Esophagus squamous epithelium (tissue), 5 donors: ENCODE data around the gene NOS1. TPM values are rescaled to one million over a fixed set of nuclear protein-coding genes. Genes with fewer than 3 reads are reported as not detected.
"Not testable (repeated sequence)": the region's sequence is repeated elsewhere in the genome, so short reads cannot be mapped to it uniquely, and the experiment has no call there.

Experiments
- DNase-seq: peaks from one replicate; lab custom pipeline; 2025; lab: John Stamatoyannopoulos, UW
- H3K27ac ChIP-seq, 4 donors: fragments of 200-600 bp; sonication (generic); one replicate each; pipeline ENCODE4 v1.5.1; 2016 to 2019; ENCODE audit warnings: mild to moderate bottlenecking in 1 of 4
- H3K27me3 ChIP-seq, 4 donors: fragments of 200-600 bp; sonication (generic); 1 replicate in 3 of 4; 2 replicates in 1 of 4; pipeline versions ENCODE4 v1.5.1 to v1.6.0; 2017 to 2021; ENCODE audit warnings: antibody characterized with exemption in 1 of 4
- H3K36me3 ChIP-seq, 3 donors: fragments of 200-600 bp; sonication (generic); one replicate each; pipeline ENCODE4 v1.5.1; 2016 to 2019
- H3K4me1 ChIP-seq, 3 donors: fragments of 200-600 bp; sonication (generic); one replicate each; pipeline ENCODE4 v1.5.1; 2017 to 2019
- H3K4me3 ChIP-seq, 4 donors: fragments of 200-600 bp; sonication (generic); 1 replicate in 3 of 4; 2 replicates in 1 of 4; pipeline ENCODE4 v1.5.1; 2016 to 2019; ENCODE audit warnings: mild to moderate bottlenecking in 2 of 4, moderate library complexity in 1 of 4
- H3K9me3 ChIP-seq, 3 donors: fragments of 200-600 bp; sonication (generic); one replicate each; pipeline ENCODE4 v1.5.1; 2016 to 2019
- POLR2A ChIP-seq, 4 donors: fragments of 450-650 bp; IDR thresholded peaks; one replicate each; pipeline ENCODE4 v1.6.1; 2017; ENCODE audit warnings: antibody characterized with exemption in 4 of 4, mild to moderate bottlenecking in 4 of 4, moderate library complexity in 3 of 4
- WGBS, 2 donors: methylation state at CpG; one replicate each; pipeline ENCODE4 v1.1.5; 2018; 5-methylcytosine and 5-hydroxymethylcytosine counted together
- intact Hi-C: fragments of 100-400 bp; cut with DNase I; formaldehyde crosslinking; loops from one replicate; pipeline ENCODE4 v1.15.0; 2022
- total RNA-seq, 4 donors: library from RNA; depleted of rRNA; stranded (reverse); fragments of >200 nt; gene quantifications; one replicate each; pipeline ENCODE4 v1.1.0, GENCODE V29; 2016
- TF ChIP-seq, protein P1 (sequence below), 6 experiments: fragments of 450-650 bp in 4 of 6; fragments of 200-600 bp in 2 of 6; sonication (generic) in 2 of 6; IDR thresholded peaks; one replicate each; pipeline ENCODE4 v1.5.1; 2016 to 2019; ENCODE audit warnings: antibody characterized with exemption in 6 of 6, mild to moderate bottlenecking in 4 of 6, moderate library complexity in 4 of 6
- donor health status: DM: yes; HTN: yes; CAD: no.

The NOS1 gene
- total RNA-seq, 4 donors from 2014 or later = 0.49 to 1.9 (median 1.5) TPM

DNA sequence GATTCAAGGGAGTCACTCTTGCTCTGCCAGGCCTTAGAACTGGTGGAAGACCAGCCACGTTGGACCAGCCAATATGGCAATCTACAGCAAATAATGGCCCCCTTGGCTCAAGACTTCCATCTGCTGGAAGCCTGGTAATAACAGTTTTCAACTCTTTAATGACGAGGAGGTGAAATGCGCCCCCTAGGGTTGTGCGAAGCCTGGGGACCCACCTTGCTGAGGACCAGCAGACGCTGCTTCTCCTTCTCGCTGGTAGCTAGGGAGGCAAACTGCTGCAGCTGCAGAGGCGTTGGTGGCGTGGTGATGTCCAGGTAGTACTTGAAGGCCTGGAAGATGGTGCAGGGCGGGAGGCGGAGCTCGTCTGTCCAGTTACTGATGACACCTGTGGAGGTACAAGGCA is 129.7 kb downstream of the NOS1 start:
- no peak for DNase-seq
- Histone ChIP-seq H3K4me1 (no peaks in the 10 kb centered on the region), H3K27me3 (peaks cover 0 to 51% (median 0%) of the 10 kb centered on the region in 4 donors), H3K4me3 (no peak overlapping the region), H3K36me3 (no peaks in the 10 kb centered on the region), H3K27ac (no peak overlapping the region), H3K9me3 (no peaks in the 10 kb centered on the region)
- WGBS, 2 donors = 82 to 83% methylated on average over 8 to 11 of the region's 11 CpGs
- TF ChIP-seq, protein P1, sequence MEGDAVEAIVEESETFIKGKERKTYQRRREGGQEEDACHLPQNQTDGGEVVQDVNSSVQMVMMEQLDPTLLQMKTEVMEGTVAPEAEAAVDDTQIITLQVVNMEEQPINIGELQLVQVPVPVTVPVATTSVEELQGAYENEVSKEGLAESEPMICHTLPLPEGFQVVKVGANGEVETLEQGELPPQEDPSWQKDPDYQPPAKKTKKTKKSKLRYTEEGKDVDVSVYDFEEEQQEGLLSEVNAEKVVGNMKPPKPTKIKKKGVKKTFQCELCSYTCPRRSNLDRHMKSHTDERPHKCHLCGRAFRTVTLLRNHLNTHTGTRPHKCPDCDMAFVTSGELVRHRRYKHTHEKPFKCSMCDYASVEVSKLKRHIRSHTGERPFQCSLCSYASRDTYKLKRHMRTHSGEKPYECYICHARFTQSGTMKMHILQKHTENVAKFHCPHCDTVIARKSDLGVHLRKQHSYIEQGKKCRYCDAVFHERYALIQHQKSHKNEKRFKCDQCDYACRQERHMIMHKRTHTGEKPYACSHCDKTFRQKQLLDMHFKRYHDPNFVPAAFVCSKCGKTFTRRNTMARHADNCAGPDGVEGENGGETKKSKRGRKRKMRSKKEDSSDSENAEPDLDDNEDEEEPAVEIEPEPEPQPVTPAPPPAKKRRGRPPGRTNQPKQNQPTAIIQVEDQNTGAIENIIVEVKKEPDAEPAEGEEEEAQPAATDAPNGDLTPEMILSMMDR (IDR thresholded peaks at IDR 0.05) = no peak
- TF ChIP-seq POLR2A (IDR thresholded peaks at IDR 0.05) = no peak
- intact Hi-C loops = loop anchor here (10.0 kb wide), 1 partner anchor 353 kb away; no protein-coding TSS in a partner anchor

DNA sequence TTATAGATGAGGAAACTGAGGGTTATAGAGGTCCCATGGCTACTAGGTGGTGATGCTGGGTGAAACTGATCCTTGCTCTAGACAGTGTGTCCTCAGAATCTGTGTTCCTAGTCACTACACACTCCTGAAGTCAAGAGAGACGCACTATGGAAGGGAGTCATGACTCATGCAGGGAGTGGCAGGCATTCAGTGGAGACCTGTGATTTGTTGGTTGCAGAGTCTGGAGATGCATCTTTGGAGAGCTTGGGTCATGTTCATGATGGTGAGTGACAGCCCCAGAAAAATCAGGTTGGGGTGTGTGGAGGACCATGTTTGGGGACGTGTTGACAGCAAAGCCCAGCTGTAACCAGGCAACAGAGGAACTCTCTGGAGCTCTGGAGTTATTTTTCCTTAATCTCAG is 133.2 kb downstream of the NOS1 start:
- WGBS, 2 donors = 22 to 46% methylated on average over 2 of the region's 2 CpGs
- no peak overlapping the region for H3K27ac ChIP-seq
- H3K4me1 ChIP-seq = no peaks in the 10 kb centered on the region
- intact Hi-C loops = no loop called here
- H3K36me3 ChIP-seq = no peaks in the 10 kb centered on the region
- no peak overlapping the region for H3K4me3 ChIP-seq
- H3K27me3 ChIP-seq = peaks cover 0 to 32% (median 0%) of the 10 kb centered on the region in 4 donors
- no peaks in the 10 kb centered on the region for H3K9me3 ChIP-seq
- no peak for DNase-seq
- TF ChIP-seq POLR2A (IDR thresholded peaks at IDR 0.05) = no peak
- TF ChIP-seq, protein P1 (IDR thresholded peaks at IDR 0.05) = no peak

DNA sequence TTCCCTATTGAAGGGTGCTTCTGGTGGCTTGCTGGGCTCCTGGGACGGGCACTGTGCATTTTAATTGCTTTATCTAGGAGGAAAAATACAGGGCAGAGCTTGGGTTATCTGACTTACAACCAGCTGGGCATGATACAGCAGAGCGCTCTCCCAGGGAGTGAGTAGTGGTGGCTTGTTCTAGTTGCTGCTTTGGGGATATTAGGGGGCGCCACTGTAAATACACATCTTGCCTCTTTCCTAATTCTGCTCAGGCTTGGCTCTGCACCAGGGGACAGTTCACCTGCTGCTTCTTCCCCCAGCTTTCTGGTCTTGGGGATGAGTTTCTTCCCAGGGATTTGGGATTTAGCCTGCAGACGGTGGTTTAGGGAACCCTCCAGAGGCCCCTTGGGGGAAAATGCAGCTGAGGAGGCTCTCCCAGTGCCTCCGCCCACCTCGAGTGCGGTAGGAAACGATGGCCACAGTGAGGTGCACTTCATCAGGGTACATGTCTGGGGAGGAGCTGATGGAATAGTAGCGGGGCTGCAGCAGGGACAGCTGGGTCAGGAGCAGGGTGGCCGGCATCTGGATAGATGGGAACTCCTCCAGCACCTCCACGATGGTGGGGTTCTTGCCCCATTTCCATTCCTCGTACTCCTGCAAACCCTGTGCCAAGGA is 134.3 kb downstream of the NOS1 start:
- Histone ChIP-seq H3K36me3 (no peaks in the 10 kb centered on the region), H3K4me1 (no peaks in the 10 kb centered on the region), H3K4me3 (no peak overlapping the region), H3K27me3 (peaks cover 0 to 28% (median 0%) of the 10 kb centered on the region in 4 donors), H3K9me3 (no peaks in the 10 kb centered on the region), H3K27ac (no peak overlapping the region)
- WGBS, 2 donors = 49 to 73% methylated on average over 2 to 7 of the region's 12 CpGs
- no peak for DNase-seq
- intact Hi-C loops = no loop called here
- TF ChIP-seq POLR2A (IDR thresholded peaks at IDR 0.05) = no peak
- TF ChIP-seq, protein P1 (IDR thresholded peaks at IDR 0.05) = no peak

DNA sequence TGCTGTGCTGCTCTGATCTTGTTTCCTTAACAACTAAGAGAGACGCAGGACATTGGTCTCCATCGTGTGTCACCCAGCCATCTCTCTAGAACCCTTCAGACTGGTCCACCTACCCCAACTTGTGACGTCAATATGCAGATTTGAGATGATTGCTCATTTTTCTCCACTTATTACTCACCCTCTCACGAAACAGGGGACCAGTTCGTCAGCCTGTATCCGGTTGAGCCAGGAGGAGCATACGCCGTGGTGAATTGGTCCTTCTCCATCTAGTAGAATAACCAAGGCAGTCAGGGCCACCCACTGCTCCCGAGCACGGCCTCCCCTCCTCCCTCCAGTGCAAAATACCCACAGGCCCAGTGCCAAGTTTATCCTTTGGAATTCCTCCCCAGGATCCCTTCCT is 134.9 kb downstream of the NOS1 start:
- no peaks in the 10 kb centered on the region for H3K9me3 ChIP-seq
- no peaks in the 10 kb centered on the region for H3K4me1 ChIP-seq
- no peak overlapping the region for H3K27ac ChIP-seq
- TF ChIP-seq, protein P1 (IDR thresholded peaks at IDR 0.05) = no peak
- no peak for TF ChIP-seq POLR2A (IDR thresholded peaks at IDR 0.05)
- no peaks in the 10 kb centered on the region for H3K36me3 ChIP-seq
- WGBS, 2 donors = 73 to 76% methylated on average over 7 to 10 of the region's 10 CpGs
- H3K4me3 ChIP-seq = no peak overlapping the region
- DNase-seq = no peak
- H3K27me3 ChIP-seq = peaks cover 0 to 21% (median 0%) of the 10 kb centered on the region in 4 donors
- intact Hi-C loops = no loop called here

DNA sequence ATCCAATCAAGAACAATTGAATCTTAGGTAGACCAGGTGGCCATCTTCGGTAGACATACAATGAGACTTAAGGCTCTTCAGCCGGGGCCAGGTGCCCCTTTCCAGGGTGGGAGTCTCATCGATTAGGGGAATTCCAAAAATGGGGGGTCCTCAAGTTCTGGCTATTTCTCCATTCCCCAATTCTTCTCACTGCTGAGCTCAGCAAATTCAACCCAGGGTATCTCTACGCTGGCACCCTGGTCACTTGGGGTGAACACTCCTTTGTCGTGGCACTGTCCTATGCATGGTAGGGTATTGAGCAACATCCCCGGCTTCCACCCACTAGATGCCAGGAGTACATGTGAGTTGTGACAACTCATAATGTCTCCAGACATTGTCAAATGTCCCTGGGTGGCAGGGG is 136.2 kb downstream of the NOS1 start:
- peaks cover 0 to 24% (median 0%) of the 10 kb centered on the region in 4 donors for H3K27me3 ChIP-seq
- DNase-seq = no peak
- H3K36me3 ChIP-seq = no peaks in the 10 kb centered on the region
- H3K27ac ChIP-seq = no peak overlapping the region
- no peak overlapping the region for H3K4me3 ChIP-seq
- no peaks in the 10 kb centered on the region for H3K9me3 ChIP-seq
- WGBS, 2 donors = 66 to 91% methylated on average over 4 to 6 of the region's 6 CpGs
- TF ChIP-seq, protein P1 (IDR thresholded peaks at IDR 0.05) = no peak
- no peak for TF ChIP-seq POLR2A (IDR thresholded peaks at IDR 0.05)
- H3K4me1 ChIP-seq = no peaks in the 10 kb centered on the region
- intact Hi-C loops = no loop called here

- H3K4me1 ChIP-seq, DNase-seq, H3K27ac ChIP-seq, intact Hi-C loops, H3K4me3 ChIP-seq, H3K36me3 ChIP-seq, H3K9me3 ChIP-seq: not testable (repeated sequence)
- WGBS, 2 donors = 77 to 79% methylated on average over 5 of the region's 5 CpGs
- H3K27me3 ChIP-seq = peaks cover 0 to 28% (median 0%) of the 10 kb centered on the region in 4 donors
Measured at GRCh38 chr12:117220947-117221346, 140.5 kb downstream of the NOS1 start.
